MM.1S (cell line): ENCODE results near the gene CYYR1.

Experiments
- CTCF ChIP-seq: fragments of 300-600 bp; sonication (generic); IDR thresholded peaks from 2 replicates; pipeline ENCODE4 v1.5.1; 2016; ENCODE audit warnings: antibody characterized with exemption, low read length, mixed read lengths
- EZH2 ChIP-seq: fragments of 300-600 bp; sonication (generic); optimal IDR thresholded peaks from 2 replicates; pipeline ENCODE3; 2017; ENCODE audit warnings: low read depth, mild to moderate bottlenecking, antibody characterized with exemption, low read length, mixed read lengths
- EZH2phosphoT487 ChIP-seq: fragments of 300-600 bp; sonication (generic); IDR thresholded peaks from 2 replicates; pipeline ENCODE4 v1.6.1; 2018; ENCODE audit warnings: antibody characterized with exemption, low read length

- TF ChIP-seq EZH2 (no peak), EZH2phosphoT487 (no peak), CTCF (no peak)
These were observed 22.9 kb upstream of the CYYR1 start for GRCh38 chr21:26595971-26596370.
